GM21367 (cell line): ENCODE results near the gene MRTFA.

Source experiments
- ATAC-seq: cut with Tn5 transposase; IDR thresholded peaks from one replicate; pipeline ENCODE4 v1.9.1; 2021; ENCODE audit not compliant: unreplicated experiment

MRTFA gene

DNA sequence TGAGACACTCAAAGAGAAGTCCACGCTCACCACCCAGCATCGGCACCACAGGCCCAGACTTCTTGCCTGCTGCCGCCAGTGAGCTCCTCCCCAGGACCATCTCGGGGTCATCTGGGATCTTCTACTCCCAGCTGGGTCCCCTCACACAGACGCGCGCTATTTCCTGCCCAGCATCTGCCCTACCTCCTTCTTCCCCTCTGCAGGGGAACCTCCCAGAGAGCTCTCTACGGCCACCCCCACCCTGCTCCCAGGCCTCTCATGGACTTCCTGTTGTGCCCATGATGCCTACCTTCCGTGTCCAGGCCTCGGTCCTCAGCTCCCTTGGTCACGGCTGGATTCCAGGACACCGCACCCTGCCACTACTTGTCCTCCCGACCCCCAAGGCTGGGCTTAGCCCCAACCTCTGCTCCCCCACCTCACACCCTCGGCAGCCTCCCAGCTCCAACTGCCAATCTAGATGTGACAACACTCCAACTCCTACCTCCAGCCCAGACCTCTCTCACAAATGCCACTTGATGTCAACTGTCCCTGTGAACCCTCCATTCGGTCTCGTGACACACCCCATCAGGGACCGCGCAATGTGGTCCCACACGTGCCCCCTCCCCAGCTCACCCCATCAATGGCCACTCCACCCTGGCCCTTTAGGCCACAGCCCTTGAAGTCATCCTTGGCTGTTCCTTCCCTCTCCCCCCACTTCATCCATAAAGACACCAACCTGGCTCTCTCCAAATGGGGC lies 220.8 kb downstream of the MRTFA start:
- ATAC-seq, result no peak

GRCh38 chr22:40414838-40415505 lies 221.5 kb downstream of the MRTFA start:
- no peak for ATAC-seq

DNA sequence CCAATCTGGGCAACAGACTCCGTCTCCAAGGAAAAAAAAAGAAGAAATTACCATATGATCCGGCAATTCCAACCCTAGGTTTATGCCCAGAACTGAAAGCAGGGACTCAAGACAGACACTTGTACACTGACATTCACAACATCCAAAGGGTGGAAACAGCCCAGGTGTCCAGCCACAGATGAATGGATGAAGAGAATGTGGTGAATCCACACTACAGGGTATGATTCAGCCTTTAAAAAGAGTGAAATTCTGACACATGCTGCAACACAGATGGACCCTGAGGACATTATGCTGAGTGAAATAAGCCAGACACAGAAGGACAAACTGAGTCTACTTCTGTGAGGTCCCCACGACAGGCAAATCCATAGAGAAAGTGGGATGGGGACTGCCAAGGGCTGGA lies 222.2 kb downstream of the MRTFA start:
- no peak for ATAC-seq

- ATAC-seq, result no peak
Observed at GRCh38 chr22:40413873-40414272, 222.6 kb downstream of the MRTFA start.

GRCh38 chr22:40412441-40412840 lies 224.1 kb downstream of the MRTFA start:
- ATAC-seq, result no peak

- no peak for ATAC-seq
Observed at GRCh38 chr22:40411506-40411861, 225.0 kb downstream of the MRTFA start.

- ATAC-seq, result no peak
Observed at GRCh38 chr22:40410731-40411505, 225.6 kb downstream of the MRTFA start.

DNA sequence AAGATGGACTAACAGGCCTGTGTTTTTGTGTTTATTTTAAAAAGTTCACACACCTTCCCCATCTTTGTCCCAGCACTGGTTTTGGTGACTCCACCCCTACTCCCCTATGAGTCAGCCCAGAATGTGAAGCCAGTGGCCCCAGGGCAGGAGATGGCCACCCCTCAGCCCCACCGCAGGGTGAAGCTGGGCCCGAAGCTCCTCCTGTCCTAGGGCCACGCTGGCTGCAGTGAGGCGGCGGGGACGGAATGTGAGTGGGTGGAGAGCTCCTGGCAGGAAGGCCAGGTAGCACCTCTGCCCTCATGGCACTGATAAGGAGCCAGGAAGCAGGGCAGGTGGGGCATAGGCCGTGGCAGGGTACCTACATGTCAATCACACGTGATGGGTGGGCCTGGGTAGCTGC lies 226.2 kb downstream of the MRTFA start:
- no peak for ATAC-seq

DNA sequence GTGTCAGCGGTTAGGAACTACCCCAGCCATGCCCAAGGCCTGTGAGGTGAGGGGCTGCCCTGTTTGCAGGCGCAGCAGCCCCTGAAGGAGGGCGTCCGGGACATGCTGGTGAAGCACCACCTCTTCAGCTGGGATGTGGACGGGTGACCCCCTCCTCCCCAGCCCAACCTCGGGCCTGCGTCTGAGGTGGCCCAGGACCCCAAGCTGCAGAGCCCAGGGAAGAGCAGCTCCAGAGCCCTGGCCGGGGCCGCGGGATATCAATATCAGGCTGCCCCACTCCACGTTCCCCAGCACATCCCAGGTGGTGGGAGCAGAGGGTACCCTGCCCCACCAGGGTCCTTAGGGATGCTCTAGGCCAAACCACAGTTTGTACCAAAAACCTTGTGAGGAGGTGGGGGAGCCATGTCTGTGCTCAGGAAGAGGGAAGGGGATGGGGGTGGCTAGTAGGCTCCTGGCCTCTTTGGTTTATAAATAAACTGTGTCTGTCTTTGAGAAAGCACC lies 226.9 kb downstream of the MRTFA start:
- ATAC-seq, result no peak

- ATAC-seq, result no peak
Observed at GRCh38 chr22:40408718-40409612, 227.6 kb downstream of the MRTFA start.

DNA sequence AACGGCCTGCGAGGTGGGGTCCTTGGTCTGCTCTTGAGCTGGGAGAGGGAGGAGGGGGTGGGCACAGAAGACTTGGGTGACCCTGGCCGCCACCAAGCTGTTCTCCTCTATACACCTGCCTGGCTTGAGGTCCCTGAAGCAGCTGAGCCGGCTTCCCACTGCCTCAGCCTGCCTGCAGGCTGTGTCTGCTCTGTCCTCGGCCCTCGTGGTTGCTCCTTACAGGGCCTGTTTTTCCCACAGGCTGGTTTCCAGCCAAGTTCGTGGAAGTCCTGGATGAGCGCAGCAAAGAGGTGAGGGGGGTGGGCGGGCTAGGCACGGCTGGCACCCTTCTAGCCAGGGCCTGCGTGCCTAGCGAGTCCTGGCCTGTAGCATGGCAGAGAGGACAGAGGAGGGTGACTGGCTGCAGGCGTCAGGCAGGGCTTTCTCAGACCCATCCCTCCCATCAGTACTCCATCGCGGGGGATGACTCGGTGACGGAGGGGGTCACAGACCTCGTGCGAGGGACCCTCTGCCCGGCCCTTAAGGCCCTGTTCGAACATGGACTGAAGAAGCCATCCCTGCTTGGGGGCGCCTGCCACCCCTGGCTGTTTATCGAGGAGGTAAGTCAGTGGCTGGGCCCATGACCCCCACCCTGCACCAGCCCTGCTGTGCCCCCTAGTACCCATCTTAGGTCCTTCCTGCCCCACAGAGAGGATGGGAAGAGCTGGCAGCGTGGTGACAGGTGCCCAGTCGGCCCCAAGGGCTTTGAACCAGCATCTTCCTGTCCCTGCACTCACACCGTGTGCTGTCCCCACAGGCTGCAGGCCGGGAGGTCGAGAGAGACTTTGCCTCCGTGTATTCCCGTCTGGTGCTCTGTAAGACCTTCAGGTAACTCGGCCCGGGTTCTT lies 228.4 kb downstream of the MRTFA start:
- ATAC-seq, result no peak

GRCh38 chr22:40407021-40407761 lies 229.3 kb downstream of the MRTFA start:
- no peak for ATAC-seq

DNA sequence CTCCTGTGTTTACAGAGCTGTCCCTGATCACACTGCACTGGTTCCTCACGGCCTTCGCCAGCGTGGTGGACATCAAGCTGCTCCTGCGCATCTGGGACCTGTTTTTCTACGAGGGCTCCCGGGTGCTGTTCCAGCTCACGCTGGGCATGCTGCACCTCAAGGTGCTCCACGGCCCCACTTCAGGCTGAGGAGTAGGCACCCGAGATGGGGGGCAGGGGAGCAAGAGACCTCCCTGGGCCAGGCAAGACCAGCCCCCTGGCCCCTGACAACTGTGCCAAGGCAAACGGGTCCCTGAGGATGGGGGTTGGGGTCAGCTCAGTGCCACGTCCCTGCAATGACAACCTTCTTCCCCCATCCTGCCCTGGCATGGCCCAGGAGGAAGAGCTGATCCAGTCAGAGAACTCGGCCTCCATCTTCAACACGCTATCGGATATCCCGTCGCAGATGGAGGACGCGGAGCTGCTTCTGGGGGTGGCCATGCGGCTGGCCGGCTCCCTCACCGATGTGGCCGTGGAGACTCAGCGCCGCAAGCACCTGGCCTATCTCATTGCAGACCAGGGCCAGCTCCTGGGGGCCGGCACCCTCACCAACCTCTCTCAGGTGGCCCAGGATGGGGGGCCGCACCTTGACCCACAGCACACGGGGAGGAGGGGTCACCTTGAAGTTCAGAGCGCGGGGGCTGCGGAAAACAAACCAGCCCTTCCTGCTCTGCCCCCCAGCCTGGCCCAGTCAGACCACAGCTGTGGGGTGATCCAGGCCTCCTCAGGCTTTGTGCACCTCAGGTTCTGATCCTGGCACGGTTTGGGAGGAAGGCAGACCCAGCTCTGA lies 230.2 kb downstream of the MRTFA start:
- no peak for ATAC-seq

- ATAC-seq, result no peak
Observed at GRCh38 chr22:40405178-40406062, 231.1 kb downstream of the MRTFA start.

DNA sequence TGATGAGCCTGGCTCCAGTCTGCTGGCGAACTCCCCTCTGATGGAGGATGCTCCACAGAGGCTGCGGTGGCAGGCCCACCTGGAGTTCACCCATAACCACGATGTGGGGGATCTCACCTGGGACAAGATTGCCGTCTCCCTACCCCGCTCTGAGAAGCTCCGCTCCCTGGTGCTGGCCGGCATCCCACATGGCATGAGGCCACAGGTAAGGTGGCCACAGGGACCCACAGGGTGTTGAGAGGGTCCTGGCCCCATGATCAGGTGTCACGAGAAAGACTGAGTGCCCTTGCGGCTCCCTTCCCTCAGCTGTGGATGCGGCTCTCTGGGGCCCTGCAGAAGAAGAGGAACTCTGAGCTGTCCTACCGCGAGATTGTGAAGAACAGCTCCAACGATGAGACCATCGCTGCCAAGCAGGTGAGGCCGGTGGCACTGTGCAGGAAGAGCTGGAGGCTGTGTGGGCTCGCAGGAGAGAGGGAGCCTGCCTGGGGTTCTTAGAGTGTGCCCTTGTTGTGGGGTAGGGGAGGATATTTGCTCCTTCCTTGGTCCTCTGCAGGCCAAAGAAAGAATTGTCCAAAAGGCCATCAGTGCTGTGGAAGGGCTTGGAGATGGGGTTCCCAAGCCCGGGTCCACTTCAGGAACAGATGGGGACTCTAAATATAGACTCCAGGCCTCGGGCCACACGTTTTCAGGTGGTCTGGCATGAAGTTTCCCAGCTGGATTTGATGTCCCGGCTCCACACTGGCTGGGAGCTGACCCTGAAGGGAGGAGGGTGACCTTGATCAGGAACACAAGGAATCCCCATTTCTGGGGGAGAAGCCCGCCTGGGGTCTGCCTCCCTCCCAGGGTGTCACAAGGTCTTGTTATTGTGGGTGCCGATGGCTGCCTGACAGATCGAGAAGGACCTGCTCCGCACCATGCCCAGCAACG lies 232.0 kb downstream of the MRTFA start:
- ATAC-seq, result no peak

DNA sequence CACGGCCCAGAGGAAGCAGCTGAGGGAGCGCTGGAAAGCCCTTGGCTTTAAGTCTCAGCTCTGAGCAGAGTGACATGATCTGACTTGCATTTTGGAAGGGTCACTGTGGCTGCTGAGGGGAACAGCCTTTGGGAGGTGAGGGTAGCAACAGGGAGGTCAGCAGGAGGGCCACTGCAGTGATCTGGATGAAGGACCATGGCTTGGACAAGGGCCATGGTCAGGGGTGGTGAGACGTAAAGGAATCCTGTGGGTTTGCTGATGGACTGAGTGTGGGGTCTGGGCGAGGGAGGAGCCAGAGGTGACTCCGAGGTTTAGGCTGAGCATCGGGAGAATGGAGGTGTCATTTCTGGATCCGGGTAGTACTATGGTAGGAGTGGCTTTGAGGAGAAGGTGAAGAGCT lies 232.9 kb downstream of the MRTFA start:
- ATAC-seq, result no peak
